SK-N-SH (cell line): Measurements from ENCODE around the gene HSPG2. TPM values are rescaled to one million over a fixed set of nuclear protein-coding genes. Genes with fewer than 3 reads are reported as not detected.
A peak's percentile ranks its signal among the peaks of the same experiment; 100 is the strongest.

ENCODE experiments used
- CTCF ChIA-PET: fragments of 300-600, 350-600 bp; formaldehyde crosslinking; extraction: SDS; loops from one replicate; lab custom pipeline; 2021; lab: Yijun Ruan, JAX
- POLR2A ChIA-PET: fragments of 350-600 bp; sonication (Branson Sonifier 250); formaldehyde crosslinking; extraction: SDS; loops from one replicate; lab custom pipeline; 2020; ENCODE audit warnings: antibody characterized with exemption, inconsistent platforms; lab: Yijun Ruan, JAX
- DNase-seq: peaks from one replicate; pipeline ENCODE4 v3.0.0; 2012
- H2AFZ ChIP-seq: fragments of 200-600 bp; sonication (generic); 2 replicates; pipeline ENCODE4 v1.8.1; 2016; ENCODE audit warnings: antibody characterized with exemption, mild to moderate bottlenecking, low read depth
- H3F3A ChIP-seq: fragments of 200-600 bp; sonication (generic); replicated peaks from 2 replicates; pipeline ENCODE3; 2016; ENCODE audit warnings: antibody characterized with exemption, mild to moderate bottlenecking; ENCODE audit not compliant: insufficient read depth
- H3K27ac ChIP-seq, 2 experiments: fragments of 200-500 bp in 1 of 2; fragments of 200-600 bp in 1 of 2; sonication (Bioruptor generic) in 1 of 2; sonication (generic), shearing (Covaris generic) in 1 of 2; 2 replicates each; pipeline versions ENCODE4 v1.5.1 to v1.6.1; 2014 to 2016; ENCODE audit warnings: low read depth in 2 of 2, inconsistent platforms in 1 of 2, low read length in 1 of 2, mild to moderate bottlenecking in 1 of 2, mixed read lengths in 1 of 2
- H3K27me3 ChIP-seq: fragments of 200-600 bp; sonication (generic), shearing (Covaris generic); 2 replicates; pipeline ENCODE4 v1.6.1; 2016; ENCODE audit warnings: mixed run types; ENCODE audit not compliant: insufficient read depth
- H3K36me3 ChIP-seq, 2 experiments: fragments of 200-500 bp in 1 of 2; fragments of 200-600 bp in 1 of 2; sonication (Bioruptor generic) in 1 of 2; sonication (generic) in 1 of 2; replicated peaks in 1 of 2; 2 replicates each; pipeline versions ENCODE3 to v1.5.1; 2014 to 2016; ENCODE audit warnings: low read length in 1 of 2, mild to moderate bottlenecking in 1 of 2; ENCODE audit not compliant: insufficient read depth in 2 of 2, control insufficient read depth in 1 of 2
- H3K4me1 ChIP-seq, 2 experiments: fragments of 200-500 bp in 1 of 2; fragments of 200-600 bp in 1 of 2; sonication (Bioruptor generic) in 1 of 2; sonication (generic), shearing (Covaris generic) in 1 of 2; 2 replicates each; pipeline versions ENCODE4 v1.5.1 to v1.6.1; 2014 to 2016; ENCODE audit warnings: low read depth in 1 of 2, low read length in 1 of 2, mixed run types in 1 of 2; ENCODE audit not compliant: insufficient read depth in 2 of 2, control insufficient read depth in 1 of 2
- H3K4me2 ChIP-seq: fragments of 200-600 bp; sonication (generic), shearing (Covaris generic); 2 replicates; pipeline ENCODE4 v1.6.1; 2017; ENCODE audit warnings: mixed run types
- H3K4me3 ChIP-seq, 2 experiments: fragments of 200-500 bp in 1 of 2; fragments of 200-600 bp in 1 of 2; sonication (Bioruptor generic) in 1 of 2; sonication (generic), shearing (Covaris generic) in 1 of 2; 2 replicates each; pipeline versions ENCODE4 v1.5.1 to v1.8.1; 2014 to 2016; ENCODE audit warnings: low read depth in 2 of 2, inconsistent platforms in 1 of 2, low read length in 1 of 2, mild to moderate bottlenecking in 1 of 2, mixed read lengths in 1 of 2, moderate library complexity in 1 of 2
- H3K79me2 ChIP-seq: fragments of 200-600 bp; sonication (generic); 2 replicates; pipeline ENCODE4 v1.8.1; 2017; ENCODE audit warnings: mild to moderate bottlenecking; ENCODE audit not compliant: insufficient read depth
- H3K9ac ChIP-seq: fragments of 200-600 bp; sonication (generic); 2 replicates; pipeline ENCODE4 v1.6.1; 2017; ENCODE audit warnings: mixed run types
- H3K9me2 ChIP-seq: fragments of 200-600 bp; sonication (generic); 2 replicates; pipeline ENCODE4 v1.6.1; 2017; ENCODE audit warnings: mixed run types
- H3K9me3 ChIP-seq: fragments of 200-600 bp; sonication (generic); 2 replicates; pipeline ENCODE4 v1.6.1; 2017; ENCODE audit warnings: mixed run types, mild to moderate bottlenecking, moderate library complexity
- H4K20me1 ChIP-seq: fragments of 200-600 bp; sonication (generic); 2 replicates; pipeline ENCODE4 v1.6.1; 2017; ENCODE audit warnings: mild to moderate bottlenecking, mixed run types; ENCODE audit not compliant: insufficient read depth
- CHD2 ChIP-seq: fragments of 150-350 bp; IDR thresholded peaks from 2 replicates; pipeline ENCODE4 v1.6.1; 2018; ENCODE audit warnings: low read length; ENCODE audit not compliant: partially characterized antibody
- ELF1 ChIP-seq: IDR thresholded peaks from 2 replicates; pipeline ENCODE4 v1.4.0; 2012
- EP300 ChIP-seq, 2 experiments: IDR thresholded peaks; 2 replicates each; pipeline versions ENCODE4 v1.4.0 to v1.6.1; 2012; ENCODE audit warnings: borderline replicate concordance in 1 of 2, low read depth in 1 of 2, low read length in 1 of 2
- EZH2phosphoT487 ChIP-seq: fragments of 200-600 bp; sonication (generic); IDR thresholded peaks from 2 replicates; pipeline ENCODE4 v1.6.1; 2017; ENCODE audit warnings: low read depth, mixed run types, mild to moderate bottlenecking, antibody characterized with exemption, moderate library complexity, borderline replicate concordance
- FOSL2 ChIP-seq: IDR thresholded peaks from 2 replicates; pipeline ENCODE4 v1.4.0; 2012; ENCODE audit warnings: low read depth, mild to moderate bottlenecking, moderate library complexity, borderline replicate concordance
- FOXJ3 ChIP-seq: sonication (generic); formaldehyde crosslinking; IDR thresholded peaks from 2 replicates; pipeline ENCODE4 v1.5.1; 2020; ENCODE audit warnings: mild to moderate bottlenecking, missing genetic modification reagents
- FOXM1 ChIP-seq: IDR thresholded peaks from 2 replicates; pipeline ENCODE4 v1.4.0; 2012; ENCODE audit warnings: low read depth, mild to moderate bottlenecking
- JUND ChIP-seq: IDR thresholded peaks from 2 replicates; pipeline ENCODE4 v1.4.0; 2012
- MEF2A ChIP-seq: IDR thresholded peaks from 2 replicates; pipeline ENCODE4 v1.4.0; 2012; ENCODE audit warnings: low read depth, borderline replicate concordance
- MXI1 ChIP-seq: IDR thresholded peaks from 2 replicates; pipeline ENCODE4 v1.6.1; 2012; ENCODE audit warnings: mild to moderate bottlenecking, low read depth, low read length, improper control_type of control experiment
- NFIC ChIP-seq: IDR thresholded peaks from 2 replicates; pipeline ENCODE4 v1.4.0; 2012; ENCODE audit warnings: borderline replicate concordance
- RAD21 ChIP-seq: IDR thresholded peaks from 2 replicates; pipeline ENCODE4 v1.6.1; 2012; ENCODE audit warnings: mild to moderate bottlenecking, low read length
- RCOR1 ChIP-seq: fragments of 150-350 bp; IDR thresholded peaks from 2 replicates; pipeline ENCODE4 v1.6.1; 2017; ENCODE audit warnings: antibody characterized with exemption, low read length
- RXRA ChIP-seq: IDR thresholded peaks from 2 replicates; pipeline ENCODE4 v1.4.0; 2012; ENCODE audit warnings: low read depth, mild to moderate bottlenecking, borderline replicate concordance
- SIN3A ChIP-seq: IDR thresholded peaks from 2 replicates; pipeline ENCODE4 v1.6.1; 2012; ENCODE audit warnings: low read depth, mild to moderate bottlenecking, low read length, moderate library complexity, borderline replicate concordance
- TEAD4 ChIP-seq: IDR thresholded peaks from 2 replicates; pipeline ENCODE4 v1.4.0; 2012; ENCODE audit warnings: mild to moderate bottlenecking, borderline replicate concordance; ENCODE audit not compliant: insufficient read depth
- YY1 ChIP-seq: IDR thresholded peaks from 2 replicates; pipeline ENCODE4 v1.4.0; 2012; ENCODE audit warnings: low read depth, mild to moderate bottlenecking
- WGBS: methylation state at CpG from one replicate; pipeline ENCODE4 v1.1.6; 2017; ENCODE audit warnings: low lambda C conversion rate; 5-methylcytosine and 5-hydroxymethylcytosine counted together
- polyA plus RNA-seq, 3 experiments: library from polyadenylated mRNA; depleted of rRNA; stranded (reverse); fragments of >200 nt; gene quantifications; 2 replicates each; pipeline ENCODE4 v1.2.3, GENCODE V29; 2012
- TF ChIP-seq, protein P1 (sequence below): IDR thresholded peaks from 2 replicates; pipeline ENCODE4 v1.4.0; 2012; ENCODE audit warnings: low read depth
- TF ChIP-seq, protein P2 (sequence below): IDR thresholded peaks from 2 replicates; pipeline ENCODE4 v1.4.0; 2012; ENCODE audit warnings: low read depth, borderline replicate concordance
- TF ChIP-seq, protein P3 (sequence below): fragments of 200-600 bp; sonication (generic); IDR thresholded peaks from 2 replicates; pipeline ENCODE4 v1.6.1; 2017; ENCODE audit warnings: antibody characterized with exemption, mild to moderate bottlenecking, moderate library complexity

Gene HSPG2
- polyA plus RNA-seq, 1 of the 3 experiments (the other 2 are of a cell fraction) = 28.9 TPM

DNA sequence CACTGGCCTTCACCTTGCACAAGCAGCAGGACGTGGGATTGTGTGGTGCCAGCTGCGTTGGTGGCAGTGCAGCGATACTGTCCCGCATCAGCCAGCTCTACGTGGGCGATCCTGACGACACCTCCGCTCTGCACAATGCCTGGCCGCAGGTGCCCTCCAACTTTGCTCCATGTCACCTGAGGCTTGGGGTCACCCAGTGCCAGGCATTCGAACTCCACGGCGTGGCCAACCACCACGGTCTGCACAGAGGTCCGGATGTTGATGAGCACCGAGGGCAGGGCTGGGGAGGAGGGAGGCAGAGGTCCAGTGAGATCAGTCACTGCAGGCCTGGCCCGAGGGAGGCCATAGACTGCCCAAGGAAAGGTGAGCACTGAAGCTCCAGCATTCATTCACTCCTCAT lies 102.4 kb downstream of the HSPG2 start:
- H3K9me3 ChIP-seq = no peaks in the 10 kb centered on the region
- no peaks in the 10 kb centered on the region for H3F3A ChIP-seq
- no peak overlapping the region for H2AFZ ChIP-seq
- no peak overlapping the region for H3K27ac ChIP-seq
- H3K4me3 ChIP-seq = no peak overlapping the region
- H4K20me1 ChIP-seq = no peaks in the 10 kb centered on the region
- no peaks in the 10 kb centered on the region for H3K9me2 ChIP-seq
- TF ChIP-seq RAD21 (no peak), SIN3A (no peak), FOXJ3 (no peak), YY1 (no peak), RXRA (no peak), RCOR1 (no peak), JUND (no peak), EP300 (IDR thresholded peaks at IDR 0.05; ENCODE audit: borderline replicate concordance in 1 of 2, low read depth in 1 of 2, low read length in 1 of 2) (no peak), CHD2 (no peak), NFIC (no peak), FOXM1 (no peak), MXI1 (no peak), MEF2A (no peak), TEAD4 (no peak), FOSL2 (no peak)
- TF ChIP-seq, protein P1, sequence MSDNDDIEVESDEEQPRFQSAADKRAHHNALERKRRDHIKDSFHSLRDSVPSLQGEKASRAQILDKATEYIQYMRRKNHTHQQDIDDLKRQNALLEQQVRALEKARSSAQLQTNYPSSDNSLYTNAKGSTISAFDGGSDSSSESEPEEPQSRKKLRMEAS = no peak
- TF ChIP-seq, protein P2, sequence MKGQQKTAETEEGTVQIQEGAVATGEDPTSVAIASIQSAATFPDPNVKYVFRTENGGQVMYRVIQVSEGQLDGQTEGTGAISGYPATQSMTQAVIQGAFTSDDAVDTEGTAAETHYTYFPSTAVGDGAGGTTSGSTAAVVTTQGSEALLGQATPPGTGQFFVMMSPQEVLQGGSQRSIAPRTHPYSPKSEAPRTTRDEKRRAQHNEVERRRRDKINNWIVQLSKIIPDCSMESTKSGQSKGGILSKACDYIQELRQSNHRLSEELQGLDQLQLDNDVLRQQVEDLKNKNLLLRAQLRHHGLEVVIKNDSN = no peak
- ChIA-PET POLR2A (no interaction called here), CTCF (no interaction called here)
- no peaks in the 10 kb centered on the region for H3K4me1 ChIP-seq
- no peaks in the 10 kb centered on the region for H3K27me3 ChIP-seq
- peaks cover 26 to 36% of the 10 kb centered on the region in 2 experiments for H3K36me3 ChIP-seq
- no peaks in the 10 kb centered on the region for H3K79me2 ChIP-seq
- no peak for DNase-seq
- 93% methylated on average over 9 of the region's 16 CpGs for WGBS
- H3K9ac ChIP-seq = no peak overlapping the region
- no peak overlapping the region for H3K4me2 ChIP-seq

DNA sequence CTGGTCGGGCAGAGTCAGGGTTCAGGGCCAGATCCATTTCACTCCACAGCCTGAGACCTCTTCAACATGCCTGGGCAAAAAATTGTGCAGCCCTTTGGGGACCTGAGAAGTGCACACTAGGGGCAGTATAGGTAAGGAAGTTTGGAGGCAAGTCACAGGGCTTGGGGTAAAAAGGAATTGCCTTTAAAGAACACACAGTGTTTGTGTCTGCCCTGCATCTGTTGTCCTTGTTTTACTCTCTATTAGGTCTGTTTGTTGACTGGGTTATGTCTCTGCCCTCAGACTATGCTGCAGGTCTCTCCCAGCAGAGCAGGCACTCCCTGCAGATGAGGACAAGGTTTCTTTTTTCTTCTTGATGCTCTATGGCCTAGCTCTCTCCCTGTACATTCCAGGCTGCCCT lies 103.0 kb downstream of the HSPG2 start:
- H3K9ac ChIP-seq = no peak overlapping the region
- H3K27me3 ChIP-seq = no peaks in the 10 kb centered on the region
- peaks cover 26 to 38% of the 10 kb centered on the region in 2 experiments for H3K36me3 ChIP-seq
- H3K27ac ChIP-seq = no peak overlapping the region
- WGBS = 100% methylated on average over 1 of the region's 1 CpG
- H3K4me1 ChIP-seq = no peaks in the 10 kb centered on the region
- H3K9me2 ChIP-seq = no peaks in the 10 kb centered on the region
- no peaks in the 10 kb centered on the region for H3F3A ChIP-seq
- no peak overlapping the region for H2AFZ ChIP-seq
- no peaks in the 10 kb centered on the region for H3K79me2 ChIP-seq
- no peak overlapping the region for H3K4me3 ChIP-seq
- POLR2A ChIA-PET = no interaction called here
- DNase-seq = no peak
- no peaks in the 10 kb centered on the region for H4K20me1 ChIP-seq
- no peaks in the 10 kb centered on the region for H3K9me3 ChIP-seq
- TF ChIP-seq FOSL2 = no peak
- TF ChIP-seq, protein P3, sequence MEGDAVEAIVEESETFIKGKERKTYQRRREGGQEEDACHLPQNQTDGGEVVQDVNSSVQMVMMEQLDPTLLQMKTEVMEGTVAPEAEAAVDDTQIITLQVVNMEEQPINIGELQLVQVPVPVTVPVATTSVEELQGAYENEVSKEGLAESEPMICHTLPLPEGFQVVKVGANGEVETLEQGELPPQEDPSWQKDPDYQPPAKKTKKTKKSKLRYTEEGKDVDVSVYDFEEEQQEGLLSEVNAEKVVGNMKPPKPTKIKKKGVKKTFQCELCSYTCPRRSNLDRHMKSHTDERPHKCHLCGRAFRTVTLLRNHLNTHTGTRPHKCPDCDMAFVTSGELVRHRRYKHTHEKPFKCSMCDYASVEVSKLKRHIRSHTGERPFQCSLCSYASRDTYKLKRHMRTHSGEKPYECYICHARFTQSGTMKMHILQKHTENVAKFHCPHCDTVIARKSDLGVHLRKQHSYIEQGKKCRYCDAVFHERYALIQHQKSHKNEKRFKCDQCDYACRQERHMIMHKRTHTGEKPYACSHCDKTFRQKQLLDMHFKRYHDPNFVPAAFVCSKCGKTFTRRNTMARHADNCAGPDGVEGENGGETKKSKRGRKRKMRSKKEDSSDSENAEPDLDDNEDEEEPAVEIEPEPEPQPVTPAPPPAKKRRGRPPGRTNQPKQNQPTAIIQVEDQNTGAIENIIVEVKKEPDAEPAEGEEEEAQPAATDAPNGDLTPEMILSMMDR = 0 out of 2 replicates have a peak, but pooled peaks have one; percentile 10
- TF ChIP-seq EZH2phosphoT487 = no peak
- TF ChIP-seq NFIC = no peak
- no peak for TF ChIP-seq ELF1
- TF ChIP-seq CHD2 = no peak
- TF ChIP-seq, all 33 proteins: peak for 1
- H3K4me2 ChIP-seq = no peak overlapping the region
- CTCF ChIA-PET = no interaction called here
